ENCODE measurements around the gene RBCK1.

DNA sequence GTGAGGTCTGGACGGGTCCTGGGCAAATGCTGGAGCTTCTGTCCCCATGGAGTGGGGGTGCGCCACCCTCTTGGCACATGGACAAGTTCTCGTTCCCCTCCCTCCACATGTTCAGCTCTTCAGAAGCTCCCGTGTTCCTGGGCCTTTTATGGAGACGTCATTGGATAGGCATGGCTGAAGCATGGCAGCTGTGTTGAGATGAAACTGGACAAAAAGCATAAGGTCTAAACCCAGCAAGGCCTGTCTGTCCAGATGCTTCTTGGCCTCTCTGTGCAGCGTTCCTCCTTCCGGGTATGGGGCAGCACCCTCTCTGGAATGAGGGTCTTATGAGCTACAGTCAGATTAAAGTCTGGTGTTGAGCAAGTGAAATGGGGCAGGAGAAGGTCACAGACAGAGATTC, 27.5 kb downstream of the RBCK1 start:
- TF ChIP-seq, protein P1, sequence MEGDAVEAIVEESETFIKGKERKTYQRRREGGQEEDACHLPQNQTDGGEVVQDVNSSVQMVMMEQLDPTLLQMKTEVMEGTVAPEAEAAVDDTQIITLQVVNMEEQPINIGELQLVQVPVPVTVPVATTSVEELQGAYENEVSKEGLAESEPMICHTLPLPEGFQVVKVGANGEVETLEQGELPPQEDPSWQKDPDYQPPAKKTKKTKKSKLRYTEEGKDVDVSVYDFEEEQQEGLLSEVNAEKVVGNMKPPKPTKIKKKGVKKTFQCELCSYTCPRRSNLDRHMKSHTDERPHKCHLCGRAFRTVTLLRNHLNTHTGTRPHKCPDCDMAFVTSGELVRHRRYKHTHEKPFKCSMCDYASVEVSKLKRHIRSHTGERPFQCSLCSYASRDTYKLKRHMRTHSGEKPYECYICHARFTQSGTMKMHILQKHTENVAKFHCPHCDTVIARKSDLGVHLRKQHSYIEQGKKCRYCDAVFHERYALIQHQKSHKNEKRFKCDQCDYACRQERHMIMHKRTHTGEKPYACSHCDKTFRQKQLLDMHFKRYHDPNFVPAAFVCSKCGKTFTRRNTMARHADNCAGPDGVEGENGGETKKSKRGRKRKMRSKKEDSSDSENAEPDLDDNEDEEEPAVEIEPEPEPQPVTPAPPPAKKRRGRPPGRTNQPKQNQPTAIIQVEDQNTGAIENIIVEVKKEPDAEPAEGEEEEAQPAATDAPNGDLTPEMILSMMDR (IDR thresholded peaks at IDR 0.05): no peak
- TF ChIP-seq POLR2AphosphoS5 (IDR thresholded peaks at IDR 0.05): no peak
